ENCODE data around the gene COBL. TPM values are rescaled to one million over a fixed set of nuclear protein-coding genes. Genes with fewer than 3 reads are reported as not detected.

The COBL gene
- total and polyA plus RNA-seq, 3 experiments from 2014 or later, result not detected

GRCh38 chr7:51068401-51068800 is 248.2 kb downstream of the COBL start:
- ChIA-PET POLR2A (no interaction called here), CTCF (no interaction called here)
- Mint-ChIP-seq H3K36me3 (no peaks in the 10 kb centered on the region), H3K4me3 (no peak overlapping the region), H3K9me3 (no peaks in the 10 kb centered on the region), H3K27ac (no peak overlapping the region), H3K4me1 (no peaks in the 10 kb centered on the region), H3K27me3 (no peaks in the 10 kb centered on the region)
- no peak for DNase-seq
- no peaks in the 10 kb centered on the region for H3K9me3 ChIP-seq (ENCODE audit: low read length)
- H3K27me3 ChIP-seq (ENCODE audit: insufficient read depth, low read length, poor library complexity, severe bottlenecking), result no peaks in the 10 kb centered on the region
- no peaks in the 10 kb centered on the region for H3K36me3 ChIP-seq (ENCODE audit: insufficient read depth, low read length)
- no peak overlapping the region for H3K4me3 ChIP-seq (ENCODE audit: low read length)
- H3K27ac ChIP-seq (ENCODE audit: low read depth, low read length), result no peak overlapping the region
- no peaks in the 10 kb centered on the region for H3K4me1 ChIP-seq (ENCODE audit: insufficient read depth, low read length)

- Mint-ChIP-seq H3K27ac (no peak overlapping the region), H3K4me1 (no peaks in the 10 kb centered on the region), H3K27me3 (no peaks in the 10 kb centered on the region), H3K36me3 (no peaks in the 10 kb centered on the region), H3K9me3 (no peaks in the 10 kb centered on the region), H3K4me3 (no peak overlapping the region)
- H3K9me3 ChIP-seq (ENCODE audit: low read length), result no peaks in the 10 kb centered on the region
- peak in 1 of 5 donors; percentile 32 for DNase-seq
- ChIA-PET POLR2A (no interaction called here), CTCF (no interaction called here)
- H3K27ac ChIP-seq (ENCODE audit: low read depth, low read length), result no peak overlapping the region
- no peaks in the 10 kb centered on the region for H3K27me3 ChIP-seq (ENCODE audit: insufficient read depth, low read length, poor library complexity, severe bottlenecking)
- H3K36me3 ChIP-seq (ENCODE audit: insufficient read depth, low read length), result no peaks in the 10 kb centered on the region
- H3K4me3 ChIP-seq (ENCODE audit: low read length), result no peak overlapping the region
- no peaks in the 10 kb centered on the region for H3K4me1 ChIP-seq (ENCODE audit: insufficient read depth, low read length)
These were observed 248.9 kb downstream of the COBL start for GRCh38 chr7:51067757-51068156.

GRCh38 chr7:51067258-51067657 is 249.4 kb downstream of the COBL start:
- Mint-ChIP-seq H3K36me3 (no peaks in the 10 kb centered on the region), H3K9me3 (no peaks in the 10 kb centered on the region), H3K4me3 (no peak overlapping the region), H3K27me3 (no peaks in the 10 kb centered on the region), H3K27ac (no peak overlapping the region), H3K4me1 (no peaks in the 10 kb centered on the region)
- ChIA-PET POLR2A (no interaction called here), CTCF (interaction anchor here (1.0 kb wide), 1 partner anchor 94 kb away, joined by 3 read pairs; no protein-coding TSS in a partner anchor)
- H3K4me1 ChIP-seq (ENCODE audit: insufficient read depth, low read length), result no peaks in the 10 kb centered on the region
- no peak overlapping the region for H3K27ac ChIP-seq (ENCODE audit: low read depth, low read length)
- H3K36me3 ChIP-seq (ENCODE audit: insufficient read depth, low read length), result no peaks in the 10 kb centered on the region
- no peaks in the 10 kb centered on the region for H3K9me3 ChIP-seq (ENCODE audit: low read length)
- H3K4me3 ChIP-seq (ENCODE audit: low read length), result no peak overlapping the region
- DNase-seq, result no peak
- H3K27me3 ChIP-seq (ENCODE audit: insufficient read depth, low read length, poor library complexity, severe bottlenecking), result no peaks in the 10 kb centered on the region

- no peak for DNase-seq
- Histone ChIP-seq H3K36me3 (ENCODE audit: insufficient read depth, low read length) (no peaks in the 10 kb centered on the region), H3K27me3 (ENCODE audit: insufficient read depth, low read length, poor library complexity, severe bottlenecking) (no peaks in the 10 kb centered on the region), H3K9me3 (ENCODE audit: low read length) (no peaks in the 10 kb centered on the region), H3K27ac (ENCODE audit: low read depth, low read length) (no peak overlapping the region), H3K4me3 (ENCODE audit: low read length) (no peak overlapping the region), H3K4me1 (ENCODE audit: insufficient read depth, low read length) (no peaks in the 10 kb centered on the region)
- Mint-ChIP-seq H3K27me3 (no peaks in the 10 kb centered on the region), H3K4me1 (no peaks in the 10 kb centered on the region), H3K9me3 (no peaks in the 10 kb centered on the region), H3K36me3 (no peaks in the 10 kb centered on the region), H3K4me3 (no peak overlapping the region), H3K27ac (peak overlapping the region in 1 of 8 donors; percentile 29)
- CTCF ChIA-PET, result interaction anchor here (1.0 kb wide), 1 partner anchor 95 kb away, joined by 3 read pairs; no protein-coding TSS in a partner anchor
- POLR2A ChIA-PET, result no interaction called here
These were observed 250.2 kb downstream of the COBL start for GRCh38 chr7:51066405-51066882.

- Mint-ChIP-seq H3K4me3 (no peak overlapping the region), H3K36me3 (no peaks in the 10 kb centered on the region), H3K27me3 (no peaks in the 10 kb centered on the region), H3K4me1 (no peaks in the 10 kb centered on the region), H3K9me3 (no peaks in the 10 kb centered on the region), H3K27ac (no peak overlapping the region)
- H3K4me3 ChIP-seq (ENCODE audit: low read length), result no peak overlapping the region
- no peaks in the 10 kb centered on the region for H3K36me3 ChIP-seq (ENCODE audit: insufficient read depth, low read length)
- H3K27me3 ChIP-seq (ENCODE audit: insufficient read depth, low read length, poor library complexity, severe bottlenecking), result no peaks in the 10 kb centered on the region
- no peak for DNase-seq
- no peak overlapping the region for H3K27ac ChIP-seq (ENCODE audit: low read depth, low read length)
- H3K4me1 ChIP-seq (ENCODE audit: insufficient read depth, low read length), result no peaks in the 10 kb centered on the region
- CTCF ChIA-PET, result interaction anchor here (2.4 kb wide), 1 partner anchor 973 kb away, joined by 5 read pairs; no protein-coding TSS in a partner anchor
- POLR2A ChIA-PET, result no interaction called here
- H3K9me3 ChIP-seq (ENCODE audit: low read length), result no peaks in the 10 kb centered on the region
These were observed 250.8 kb downstream of the COBL start for GRCh38 chr7:51065766-51066165.

GRCh38 chr7:51064688-51065087 is 251.9 kb downstream of the COBL start:
- no peak for DNase-seq
- Mint-ChIP-seq H3K27ac (no peak overlapping the region), H3K27me3 (no peaks in the 10 kb centered on the region), H3K36me3 (no peaks in the 10 kb centered on the region), H3K4me3 (no peak overlapping the region), H3K9me3 (no peaks in the 10 kb centered on the region), H3K4me1 (no peaks in the 10 kb centered on the region)
- Histone ChIP-seq H3K4me1 (ENCODE audit: insufficient read depth, low read length) (no peaks in the 10 kb centered on the region), H3K27ac (ENCODE audit: low read depth, low read length) (no peak overlapping the region), H3K36me3 (ENCODE audit: insufficient read depth, low read length) (no peaks in the 10 kb centered on the region), H3K4me3 (ENCODE audit: low read length) (no peak overlapping the region), H3K27me3 (ENCODE audit: insufficient read depth, low read length, poor library complexity, severe bottlenecking) (no peaks in the 10 kb centered on the region), H3K9me3 (ENCODE audit: low read length) (no peaks in the 10 kb centered on the region)
- ChIA-PET CTCF (interaction anchor here (2.4 kb wide), 1 partner anchor 972 kb away, joined by 5 read pairs; no protein-coding TSS in a partner anchor), POLR2A (no interaction called here)

- ChIA-PET POLR2A (no interaction called here), CTCF (no interaction called here)
- Mint-ChIP-seq H3K36me3 (no peaks in the 10 kb centered on the region), H3K4me3 (no peak overlapping the region), H3K9me3 (no peaks in the 10 kb centered on the region), H3K4me1 (no peaks in the 10 kb centered on the region), H3K27me3 (peaks cover 0 to 4% of the 10 kb centered on the region in 2 donors), H3K27ac (no peak overlapping the region)
- no peak overlapping the region for H3K4me3 ChIP-seq (ENCODE audit: low read length)
- DNase-seq, result no peak
- no peaks in the 10 kb centered on the region for H3K9me3 ChIP-seq (ENCODE audit: low read length)
- no peaks in the 10 kb centered on the region for H3K4me1 ChIP-seq (ENCODE audit: insufficient read depth, low read length)
- no peaks in the 10 kb centered on the region for H3K27me3 ChIP-seq (ENCODE audit: insufficient read depth, low read length, poor library complexity, severe bottlenecking)
- H3K36me3 ChIP-seq (ENCODE audit: insufficient read depth, low read length), result no peaks in the 10 kb centered on the region
- no peak overlapping the region for H3K27ac ChIP-seq (ENCODE audit: low read depth, low read length)
These were observed 254.2 kb downstream of the COBL start for GRCh38 chr7:51062222-51062987.

- Histone ChIP-seq H3K4me1 (ENCODE audit: insufficient read depth, low read length) (no peaks in the 10 kb centered on the region), H3K27ac (ENCODE audit: low read depth, low read length) (no peak overlapping the region), H3K4me3 (ENCODE audit: low read length) (no peak overlapping the region), H3K27me3 (ENCODE audit: insufficient read depth, low read length, poor library complexity, severe bottlenecking) (no peaks in the 10 kb centered on the region), H3K36me3 (ENCODE audit: insufficient read depth, low read length) (no peaks in the 10 kb centered on the region), H3K9me3 (ENCODE audit: low read length) (no peaks in the 10 kb centered on the region)
- Mint-ChIP-seq H3K4me3 (no peak overlapping the region), H3K36me3 (no peaks in the 10 kb centered on the region), H3K4me1 (no peaks in the 10 kb centered on the region), H3K27ac (no peak overlapping the region), H3K9me3 (no peaks in the 10 kb centered on the region), H3K27me3 (peaks cover 0 to 4% of the 10 kb centered on the region in 2 donors)
- no peak for DNase-seq
- ChIA-PET POLR2A (no interaction called here), CTCF (no interaction called here)
These were observed 256.1 kb downstream of the COBL start for GRCh38 chr7:51060536-51060935.
